HuH-7.5 (cell line): Measurements from ENCODE around the gene CAMTA2.
A peak's percentile ranks its signal among the peaks of the same experiment; 100 is the strongest.
"Not testable (repeated sequence)": the region's sequence is repeated elsewhere in the genome, so short reads cannot be mapped to it uniquely, and the experiment has no call there.

Source experiments
- DNase-seq: peaks from one replicate; pipeline ENCODE4 v3.0.0; 2011; ENCODE audit warnings: low spot score

CAMTA2 gene, protein sequence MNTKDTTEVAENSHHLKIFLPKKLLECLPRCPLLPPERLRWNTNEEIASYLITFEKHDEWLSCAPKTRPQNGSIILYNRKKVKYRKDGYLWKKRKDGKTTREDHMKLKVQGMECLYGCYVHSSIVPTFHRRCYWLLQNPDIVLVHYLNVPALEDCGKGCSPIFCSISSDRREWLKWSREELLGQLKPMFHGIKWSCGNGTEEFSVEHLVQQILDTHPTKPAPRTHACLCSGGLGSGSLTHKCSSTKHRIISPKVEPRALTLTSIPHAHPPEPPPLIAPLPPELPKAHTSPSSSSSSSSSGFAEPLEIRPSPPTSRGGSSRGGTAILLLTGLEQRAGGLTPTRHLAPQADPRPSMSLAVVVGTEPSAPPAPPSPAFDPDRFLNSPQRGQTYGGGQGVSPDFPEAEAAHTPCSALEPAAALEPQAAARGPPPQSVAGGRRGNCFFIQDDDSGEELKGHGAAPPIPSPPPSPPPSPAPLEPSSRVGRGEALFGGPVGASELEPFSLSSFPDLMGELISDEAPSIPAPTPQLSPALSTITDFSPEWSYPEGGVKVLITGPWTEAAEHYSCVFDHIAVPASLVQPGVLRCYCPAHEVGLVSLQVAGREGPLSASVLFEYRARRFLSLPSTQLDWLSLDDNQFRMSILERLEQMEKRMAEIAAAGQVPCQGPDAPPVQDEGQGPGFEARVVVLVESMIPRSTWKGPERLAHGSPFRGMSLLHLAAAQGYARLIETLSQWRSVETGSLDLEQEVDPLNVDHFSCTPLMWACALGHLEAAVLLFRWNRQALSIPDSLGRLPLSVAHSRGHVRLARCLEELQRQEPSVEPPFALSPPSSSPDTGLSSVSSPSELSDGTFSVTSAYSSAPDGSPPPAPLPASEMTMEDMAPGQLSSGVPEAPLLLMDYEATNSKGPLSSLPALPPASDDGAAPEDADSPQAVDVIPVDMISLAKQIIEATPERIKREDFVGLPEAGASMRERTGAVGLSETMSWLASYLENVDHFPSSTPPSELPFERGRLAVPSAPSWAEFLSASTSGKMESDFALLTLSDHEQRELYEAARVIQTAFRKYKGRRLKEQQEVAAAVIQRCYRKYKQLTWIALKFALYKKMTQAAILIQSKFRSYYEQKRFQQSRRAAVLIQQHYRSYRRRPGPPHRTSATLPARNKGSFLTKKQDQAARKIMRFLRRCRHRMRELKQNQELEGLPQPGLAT

DNA sequence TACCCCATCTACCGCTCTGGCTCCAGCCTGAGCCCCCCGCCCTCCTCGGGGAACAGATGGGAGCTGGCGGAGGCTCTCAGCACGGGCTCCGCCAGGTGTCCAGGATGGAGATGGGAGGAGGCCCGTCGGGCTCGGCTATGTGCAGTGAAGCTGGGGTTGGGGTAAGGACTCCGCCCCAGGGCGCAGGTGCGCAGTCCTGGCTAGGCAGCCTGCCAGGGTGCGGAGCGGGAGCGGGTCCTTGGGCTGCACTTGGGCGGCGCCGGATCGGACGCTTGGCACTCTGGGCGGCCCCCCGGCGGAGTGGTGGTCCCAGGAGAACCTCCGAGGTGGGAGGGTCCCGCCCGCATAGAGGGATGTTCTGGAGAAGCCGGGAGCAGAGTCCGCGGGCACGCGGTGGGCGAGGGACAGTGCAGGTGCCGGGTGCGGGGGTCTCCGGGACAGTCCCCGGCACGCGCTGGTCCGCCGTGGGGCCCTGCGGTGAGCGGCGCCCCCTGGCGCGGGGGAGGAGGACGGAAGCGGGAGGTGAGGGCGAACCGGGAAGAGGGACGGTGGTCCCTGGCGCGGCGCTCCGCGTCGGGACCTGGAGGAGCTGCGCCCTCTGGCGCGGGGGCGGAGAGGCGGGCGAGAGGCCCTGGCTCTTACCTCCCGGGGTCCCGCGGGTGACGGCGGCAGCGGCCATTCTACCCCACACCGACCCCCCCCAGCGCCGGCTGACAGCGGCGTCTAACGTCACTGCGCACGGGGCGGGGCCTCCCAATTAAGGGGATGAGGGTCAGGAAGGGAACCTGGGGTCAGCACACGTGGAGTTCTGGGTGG is at the start of gene CAMTA2:
Gene CAMTA2, minus strand, starts transcription at position 725 of the 816 bp plus-strand sequence. CDS start 1,453 bp downstream, outside the sequence.
- peak; percentile 72 for DNase-seq

- no peak for DNase-seq
Observed at GRCh38 chr17:5035315-5035714, 47.8 kb upstream of the CAMTA2 start, which contains the start of gene SLC52A1. TSS of gene SLC52A1 (minus strand) at chr17:5035426. CDS start at chr17:5034606, 820 bp downstream.

- DNase-seq = no peak
Observed at GRCh38 chr17:5034651-5035050, 47.2 kb upstream of the CAMTA2 start.

- DNase-seq = no peak
Observed at GRCh38 chr17:5034063-5034462, 46.6 kb upstream of the CAMTA2 start.

- no peak for DNase-seq
Observed at GRCh38 chr17:5033352-5034015, 46.0 kb upstream of the CAMTA2 start.

DNA sequence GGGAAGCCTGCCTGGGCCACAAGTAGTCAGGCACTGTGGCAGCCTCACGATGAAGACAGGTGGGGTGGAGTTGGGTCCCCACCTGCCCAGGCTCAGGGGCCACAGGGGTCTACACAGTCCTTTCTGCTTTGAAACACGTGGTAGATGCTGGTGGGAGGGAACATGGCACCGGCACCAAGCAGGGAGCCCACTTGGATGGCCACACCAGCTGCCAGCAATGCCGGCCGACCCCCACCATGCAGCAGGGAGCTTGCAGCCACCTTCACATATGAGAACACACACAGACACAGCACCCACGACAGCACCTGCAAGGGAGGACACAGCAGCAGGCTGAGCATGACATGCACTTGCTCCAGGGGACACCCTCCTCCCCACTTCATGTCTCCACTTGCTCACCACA is 45.4 kb upstream of the CAMTA2 start:
- DNase-seq = no peak

DNA sequence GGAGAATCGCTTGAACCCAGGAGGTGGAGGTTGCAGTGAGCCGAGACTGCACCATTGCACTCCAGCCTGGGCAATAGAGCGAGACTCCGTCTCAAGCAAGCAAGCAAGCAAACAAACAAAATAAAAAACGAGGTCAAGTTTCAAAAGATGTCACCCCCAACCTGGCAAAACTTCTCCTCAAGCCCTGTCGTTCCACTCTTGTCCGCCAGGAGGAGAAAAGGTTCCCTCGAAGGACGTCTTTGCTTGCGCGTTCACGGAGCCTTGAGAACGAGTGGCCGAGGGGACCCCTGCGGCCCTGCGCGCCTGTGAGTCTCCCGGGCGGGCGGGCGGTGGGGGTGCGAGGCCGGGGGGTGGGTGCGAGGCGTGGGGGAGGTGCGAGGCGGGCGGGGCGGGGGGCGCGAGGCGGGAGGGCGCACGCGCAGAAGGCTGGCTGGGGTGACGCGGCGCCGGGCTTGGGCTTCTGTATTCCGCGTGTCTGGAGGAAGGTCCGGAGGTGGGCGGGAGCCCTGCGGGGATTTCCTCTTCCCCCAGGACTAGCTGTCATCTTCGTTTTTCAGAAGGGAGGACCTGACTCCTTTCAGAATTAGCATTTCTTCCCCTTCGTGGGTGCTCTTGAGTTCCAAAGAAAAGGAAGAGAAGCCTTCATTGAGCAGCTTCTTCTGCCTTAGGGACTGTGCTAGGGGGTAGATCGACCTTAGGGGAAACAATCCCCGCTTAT is 44.0 kb upstream of the CAMTA2 start:
- peak; percentile 78 for DNase-seq

DNA sequence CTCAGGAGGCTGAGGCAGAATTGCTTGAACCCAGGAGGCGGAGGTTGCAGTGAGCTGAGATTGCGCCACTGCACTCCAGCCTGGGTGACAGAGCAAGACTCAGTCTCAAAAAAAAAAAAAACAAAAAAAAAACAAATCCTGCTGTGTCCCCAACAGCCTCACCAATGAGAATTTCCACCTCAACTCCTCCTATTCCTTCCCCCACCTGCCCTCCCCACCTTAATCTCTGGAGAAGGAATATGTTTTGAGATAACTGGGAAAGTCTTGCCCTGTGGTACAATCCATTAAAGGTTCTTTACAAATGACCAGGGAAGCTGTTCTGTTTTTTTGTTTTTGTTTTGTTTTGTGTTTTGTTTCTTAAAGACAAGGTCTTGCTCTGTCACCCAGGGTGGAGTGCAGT is 42.7 kb upstream of the CAMTA2 start:
- DNase-seq = not testable (repeated sequence)

DNA sequence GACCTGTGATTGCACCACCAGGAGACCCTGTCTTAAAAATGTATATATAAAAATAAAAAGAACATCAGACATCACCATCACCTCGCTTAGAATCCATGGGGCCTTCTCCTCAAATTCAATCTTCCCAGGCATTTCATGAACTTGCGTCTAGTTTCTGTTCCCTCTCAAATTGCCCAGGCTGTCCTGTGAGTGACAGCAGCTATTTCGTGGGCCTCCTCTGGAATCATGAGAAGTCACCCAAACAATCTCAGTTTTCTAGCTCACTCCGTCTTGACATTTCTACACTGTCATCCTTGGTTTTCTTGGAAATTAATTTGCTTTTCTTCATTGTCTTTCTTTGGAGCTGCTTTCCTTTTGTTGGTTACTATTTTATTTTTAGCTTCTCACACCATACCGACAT is 40.4 kb upstream of the CAMTA2 start:
- no peak for DNase-seq

DNA sequence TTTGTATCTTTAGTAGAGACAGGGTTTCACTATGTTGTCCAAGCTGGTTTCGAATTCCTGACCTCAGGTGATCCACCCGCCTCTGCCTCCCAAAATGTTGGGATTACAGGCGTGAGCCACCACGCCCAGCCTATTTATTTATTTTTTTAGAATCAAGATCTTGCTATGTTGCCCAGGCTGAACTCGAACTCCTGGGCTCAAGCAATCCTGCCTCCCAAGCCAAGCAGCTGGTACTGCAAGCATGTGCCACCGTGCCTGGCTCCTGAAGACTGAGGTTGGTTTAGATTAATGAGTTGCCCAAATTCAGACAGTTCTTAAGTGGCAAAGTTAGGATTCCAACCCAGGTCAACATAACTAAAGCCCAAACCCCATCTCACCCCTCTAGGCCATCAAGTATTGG is 39.8 kb upstream of the CAMTA2 start:
- no peak for DNase-seq

DNA sequence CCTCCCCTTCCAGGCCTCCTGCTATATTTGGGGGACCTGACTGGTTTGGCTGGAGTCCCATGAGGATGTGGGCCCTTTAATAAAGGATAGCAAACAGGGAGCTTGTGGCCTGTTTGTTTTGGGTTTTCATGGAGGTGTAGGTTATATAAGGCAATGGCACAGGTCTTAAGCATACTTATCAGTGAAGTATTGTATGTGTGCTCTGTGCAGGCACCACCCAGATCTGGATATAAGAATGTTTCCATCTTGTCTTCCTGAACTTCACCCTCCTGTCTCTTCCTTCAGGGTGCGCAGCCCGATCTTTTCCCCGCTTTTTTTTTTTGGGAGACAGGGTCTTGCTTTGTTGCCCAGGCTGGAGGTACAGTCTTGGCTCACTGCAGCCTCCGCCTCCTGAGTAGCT is 37.1 kb upstream of the CAMTA2 start:
- no peak for DNase-seq

- DNase-seq = no peak
Observed at GRCh38 chr17:5023588-5024147, 36.2 kb upstream of the CAMTA2 start.

GRCh38 chr17:5022171-5022711 is 34.8 kb upstream of the CAMTA2 start:
- DNase-seq = no peak

- DNase-seq = no peak
Observed at GRCh38 chr17:5020502-5021023, 33.1 kb upstream of the CAMTA2 start.

- DNase-seq = no peak
Observed at GRCh38 chr17:5019475-5019956, 32.0 kb upstream of the CAMTA2 start.

DNA sequence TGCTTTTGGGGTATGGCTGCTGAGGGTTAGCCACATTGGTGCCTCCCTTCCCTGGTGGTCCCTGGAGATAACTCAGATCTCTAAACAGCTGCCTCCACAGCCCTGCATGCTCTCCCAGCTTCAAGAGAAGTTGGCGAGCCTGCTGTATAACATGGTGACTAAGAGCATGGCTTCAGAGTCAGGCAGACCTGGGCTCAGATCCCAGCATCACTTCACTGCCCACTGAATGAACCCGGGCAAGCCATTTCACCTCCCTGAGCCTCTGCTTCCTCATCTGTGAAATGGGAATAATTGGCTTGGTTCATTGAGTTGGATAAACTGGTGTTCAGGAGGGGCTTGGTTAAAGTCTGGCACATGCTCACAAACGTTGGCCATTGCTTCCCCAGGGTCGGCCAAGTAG is 26.9 kb upstream of the CAMTA2 start:
- DNase-seq = no peak

DNA sequence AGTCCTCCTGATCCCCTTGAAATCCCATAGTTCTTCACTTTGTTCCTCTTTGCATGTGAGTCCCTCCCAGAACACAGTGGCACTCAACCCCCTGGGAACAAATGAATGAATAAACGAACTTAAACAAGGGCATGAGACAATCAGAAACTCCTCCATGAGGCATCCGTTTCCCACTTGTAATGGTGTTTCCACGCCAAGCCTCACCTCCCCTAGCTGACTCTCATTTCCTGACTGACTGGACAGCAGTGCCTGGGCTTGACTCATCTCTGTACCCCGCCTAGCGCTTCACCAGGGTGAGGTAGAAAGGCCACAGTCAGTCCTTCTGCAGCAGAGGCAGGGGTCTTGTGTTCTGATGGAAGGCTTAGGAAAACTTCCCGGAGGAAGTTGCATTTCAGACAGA is 24.5 kb upstream of the CAMTA2 start:
- DNase-seq = no peak

DNA sequence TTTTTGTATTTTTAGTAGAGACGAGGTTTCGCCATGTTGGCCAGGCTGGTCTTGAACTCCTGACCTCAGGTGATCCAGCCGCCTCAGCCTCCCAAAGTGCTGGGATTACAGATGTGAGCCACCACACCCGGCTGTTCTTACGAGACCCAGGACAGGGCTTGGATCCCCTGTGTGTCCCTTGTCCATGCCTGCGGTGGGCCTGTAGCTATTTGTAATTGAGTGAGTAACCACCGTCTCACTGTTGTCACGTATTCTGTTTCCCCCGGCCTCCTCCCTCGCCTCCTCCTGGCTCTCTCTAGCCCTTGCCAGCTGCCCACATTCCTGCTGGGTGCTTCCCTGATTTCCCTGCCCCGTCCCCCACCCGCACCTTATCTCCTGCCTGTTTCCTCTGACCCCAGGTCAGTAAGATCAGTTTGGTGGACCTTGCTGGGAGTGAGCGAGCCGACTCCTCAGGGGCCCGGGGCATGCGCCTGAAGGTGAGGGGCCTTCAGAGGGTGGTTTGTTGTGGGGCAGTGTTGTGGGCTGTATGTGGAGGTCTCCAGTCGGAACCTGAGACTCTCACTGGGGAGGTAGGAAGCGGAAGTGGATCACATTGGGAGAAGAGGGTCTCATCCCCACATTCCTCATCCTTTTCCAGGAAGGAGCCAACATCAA is 15.9 kb upstream of the CAMTA2 start:
- no peak for DNase-seq
